Esophagus muscularis mucosa (tissue), 4 donors: ENCODE data around the gene PWWP2A.

Source experiments
- CTCF ChIP-seq, 3 experiments: fragments of 200-600 bp in 2 of 3; fragments of 450-650 bp in 1 of 3; sonication (generic) in 2 of 3; IDR thresholded peaks; one replicate each; pipeline ENCODE4 v1.5.1; 2017 to 2019; ENCODE audit warnings: antibody characterized with exemption in 3 of 3, mild to moderate bottlenecking in 2 of 3, moderate library complexity in 1 of 3
- EP300 ChIP-seq: sonication (generic); formaldehyde crosslinking; IDR thresholded peaks from one replicate; pipeline ENCODE4 v1.6.1; 2017; ENCODE audit warnings: antibody characterized with exemption
- POLR2A ChIP-seq: fragments of 450-650 bp; IDR thresholded peaks from one replicate; pipeline ENCODE4 v1.6.1; 2017; ENCODE audit warnings: antibody characterized with exemption, moderate library complexity, mild to moderate bottlenecking, low read depth

DNA sequence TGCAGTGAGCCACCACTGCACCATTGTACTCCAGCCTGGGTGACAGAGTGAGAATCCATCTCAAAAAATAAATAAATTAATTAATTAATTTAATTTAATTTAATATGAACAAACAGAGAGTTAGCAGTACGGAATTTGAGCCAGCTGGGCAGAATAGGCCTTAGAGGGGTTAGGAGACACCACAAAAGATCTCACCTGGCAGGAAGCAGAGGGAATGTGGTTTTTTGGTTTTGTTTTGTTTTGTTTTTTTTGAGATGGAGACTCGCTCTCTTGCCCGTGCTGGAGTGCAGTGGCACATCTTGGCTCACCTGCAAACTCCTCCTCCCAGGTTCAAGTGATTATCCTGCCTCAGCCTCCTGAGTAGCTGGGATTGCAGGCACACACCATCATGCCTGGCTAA lies 31.8 kb upstream of the PWWP2A start:
- TF ChIP-seq EP300, result no peak
- no peak for TF ChIP-seq CTCF (IDR thresholded peaks at IDR 0.05)
- TF ChIP-seq POLR2A, result no peak
